Endometrium (tissue), 2 donors: ENCODE data around the gene ZNF516.

Source experiments
- FAIRE-seq: peaks from 2 replicates; lab custom pipeline; 2012; peaks lifted over from hg19 to GRCh38; lab: Jason Lieb, UNC
- donor health status: control.
- donor health status: control.

ZNF516 gene

DNA sequence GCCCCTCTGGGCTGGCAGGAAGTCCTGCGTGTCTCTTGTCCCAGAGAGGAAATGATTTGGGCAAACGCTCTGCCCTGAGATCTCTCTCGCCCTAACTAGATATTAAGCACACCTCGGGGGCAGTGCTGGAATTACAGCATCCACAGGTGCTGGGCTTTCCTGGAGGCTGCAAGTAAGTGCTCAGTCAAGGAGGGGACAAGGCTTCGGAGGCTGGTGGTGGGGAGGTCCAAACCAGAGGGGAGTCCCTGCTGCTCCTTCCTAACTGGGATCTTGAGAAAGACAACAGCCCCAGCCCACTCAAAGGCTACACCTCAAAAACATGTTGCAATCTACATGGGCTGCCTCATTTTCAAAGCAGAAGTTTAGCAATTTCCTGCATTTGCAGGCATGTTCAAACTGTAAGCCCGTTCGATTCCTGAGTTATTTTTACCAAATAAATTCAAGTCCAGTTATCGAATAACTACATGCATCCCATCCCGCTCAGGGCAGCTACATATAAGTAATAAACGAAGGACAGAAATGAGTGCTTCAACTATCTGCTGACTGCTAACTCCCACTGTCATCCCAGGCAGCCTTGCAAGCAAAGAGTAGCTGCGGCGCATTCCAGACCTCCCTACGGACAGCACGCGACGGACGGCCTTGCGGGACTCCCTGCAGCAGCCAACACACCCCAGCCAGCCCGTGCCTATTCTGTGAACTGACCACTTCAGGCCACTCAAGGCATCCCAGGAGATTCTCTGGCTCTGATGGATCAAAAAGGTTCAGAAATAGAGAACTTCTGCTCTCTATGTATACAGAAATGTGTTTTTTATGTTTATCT, 27.5 kb downstream of the ZNF516 start:
- FAIRE-seq = no peak

DNA sequence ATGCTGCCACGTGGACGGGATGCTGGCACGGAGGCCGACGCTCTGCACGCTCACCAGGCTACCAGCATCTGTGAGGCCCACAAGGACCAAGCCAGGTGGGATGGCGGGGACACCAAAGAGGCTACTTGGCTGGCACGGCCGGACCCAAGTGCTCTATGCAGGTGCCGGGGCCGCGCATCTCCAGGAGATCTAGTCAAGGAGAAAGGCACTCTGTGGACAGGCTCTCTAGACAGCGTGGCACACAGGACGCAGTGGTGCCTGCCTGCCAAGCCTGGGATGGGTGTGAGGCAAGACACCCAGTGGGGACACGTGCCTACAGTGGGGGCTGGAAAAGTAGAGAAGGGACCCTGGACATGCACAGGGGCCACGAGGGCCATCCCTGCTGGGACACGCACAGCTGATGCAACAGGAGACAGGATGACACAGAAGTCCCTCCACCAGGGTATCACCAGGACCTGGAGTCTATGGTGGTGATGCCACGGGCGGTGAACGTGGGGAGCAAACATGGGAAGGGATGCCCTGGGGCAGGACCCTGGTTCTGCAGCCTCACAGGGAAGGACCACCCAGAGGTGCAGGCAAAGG, 28.5 kb downstream of the ZNF516 start:
- FAIRE-seq = no peak

DNA sequence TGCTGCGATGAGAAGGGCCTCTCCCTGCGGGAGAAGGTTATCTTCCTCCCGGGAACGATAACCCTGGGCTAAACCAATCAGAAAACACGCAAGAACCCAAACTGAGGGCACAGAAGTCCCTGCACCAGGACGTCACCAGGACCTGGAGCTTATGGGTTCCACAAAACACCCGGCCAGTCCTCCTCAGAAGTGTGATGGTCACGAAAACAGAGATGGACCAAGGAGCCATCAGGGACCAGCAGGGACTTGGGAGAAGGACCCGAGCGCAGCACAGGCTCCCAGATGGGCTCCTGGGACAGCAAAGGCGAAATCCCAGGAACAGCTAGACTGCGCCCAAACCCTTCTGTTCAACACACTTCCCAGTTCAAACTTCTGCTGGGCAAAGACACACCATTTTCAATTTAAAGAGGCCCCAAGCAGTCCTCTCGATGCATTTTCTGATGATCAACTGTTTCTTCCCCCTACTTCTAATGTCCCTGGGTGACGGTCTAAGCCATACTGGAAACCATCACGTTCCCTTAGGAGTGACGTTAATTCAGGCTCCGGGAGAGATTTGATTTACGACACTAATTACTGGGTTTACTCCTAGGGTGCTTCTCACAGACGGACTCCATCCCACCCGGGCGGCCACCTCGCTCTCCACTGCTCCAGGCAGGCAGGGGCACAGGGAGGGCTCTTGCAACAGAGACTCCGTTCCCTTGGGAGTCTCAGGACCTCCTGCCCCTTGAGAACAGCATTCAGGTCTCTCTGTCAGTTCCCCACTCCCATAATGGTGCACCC, 29.2 kb downstream of the ZNF516 start:
- FAIRE-seq = no peak

DNA sequence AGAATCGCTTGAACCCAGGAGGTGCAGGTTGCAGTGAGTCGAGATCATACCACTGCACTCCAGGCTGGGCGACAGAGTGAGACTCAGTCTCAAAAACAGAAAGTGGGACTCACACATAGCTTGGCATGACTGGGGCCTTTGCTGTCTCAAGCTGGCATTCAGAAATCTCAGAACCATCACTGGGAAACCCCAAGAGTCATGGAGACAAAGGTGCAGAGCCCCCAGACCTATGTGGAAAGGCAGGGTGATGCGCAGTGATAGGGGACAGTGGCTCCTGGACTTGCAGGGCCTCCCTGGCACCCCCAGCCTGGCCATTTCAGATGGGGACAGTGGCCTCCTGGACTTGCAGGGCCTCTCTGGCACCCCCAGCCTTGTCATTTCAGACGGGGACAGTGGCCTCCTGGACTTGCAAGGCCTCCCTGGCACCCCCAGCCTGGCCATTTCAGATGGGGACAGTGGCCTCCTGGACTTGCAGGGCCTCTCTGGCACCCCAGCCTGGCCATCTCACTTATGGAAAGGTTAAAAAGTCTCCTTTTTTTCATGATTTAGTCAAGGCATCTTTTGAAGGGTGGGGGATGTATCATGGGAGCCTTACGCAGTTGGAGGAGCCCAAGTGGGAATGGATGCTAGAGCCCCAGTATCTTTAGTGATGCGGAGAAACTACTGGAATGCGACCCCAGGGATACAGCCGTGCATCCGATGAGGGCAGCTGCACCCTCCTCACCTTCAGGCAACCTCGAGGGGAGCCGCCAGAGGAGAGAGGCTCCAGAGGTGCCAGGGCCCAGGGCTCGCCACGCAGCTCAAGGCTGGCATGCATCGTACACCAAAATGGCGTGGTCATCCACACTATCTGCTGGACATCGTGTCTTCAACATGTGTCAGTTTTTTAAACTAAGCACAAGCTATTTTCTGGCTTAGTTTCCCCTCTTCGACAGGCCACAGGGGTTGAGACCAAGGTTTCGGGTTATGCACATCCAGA, 30.5 kb downstream of the ZNF516 start:
- FAIRE-seq = no peak

DNA sequence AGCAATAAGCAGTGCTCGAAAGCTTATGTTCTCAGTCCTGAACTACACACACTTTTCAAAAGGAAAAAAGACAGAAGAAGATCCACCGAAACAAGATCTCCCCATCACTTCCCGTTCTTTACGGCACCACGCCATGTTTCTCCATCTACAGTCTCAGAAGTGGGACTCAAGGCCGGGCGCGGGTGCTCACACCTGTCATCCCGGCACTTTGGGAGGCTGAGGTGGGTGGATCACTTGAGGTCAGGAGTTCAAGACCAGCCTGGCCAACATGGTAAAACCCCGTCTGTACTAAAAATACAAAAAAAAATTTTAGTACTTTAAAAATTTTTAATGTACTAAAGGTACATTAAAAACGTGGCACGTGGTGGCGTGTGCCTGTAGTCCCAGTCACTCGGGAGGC, 31.2 kb downstream of the ZNF516 start:
- no peak for FAIRE-seq

DNA sequence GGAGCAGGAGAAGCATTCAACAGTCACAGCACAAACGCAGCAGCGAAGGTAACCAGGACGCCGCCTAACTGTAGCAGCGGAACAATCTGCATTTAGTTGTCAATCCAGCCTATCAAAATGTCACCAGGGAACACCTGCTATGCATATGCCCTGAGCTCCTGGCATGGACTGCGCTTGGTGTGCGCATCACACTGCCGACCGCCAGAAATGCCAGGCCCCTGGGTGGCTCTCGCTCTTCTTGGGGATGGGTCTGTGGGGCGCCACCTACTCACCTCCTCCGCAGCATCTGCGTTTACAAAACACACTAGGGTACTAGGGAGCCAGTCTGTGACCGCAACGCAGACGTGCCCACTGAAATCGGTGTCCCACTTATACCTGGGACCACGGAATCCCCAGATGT, 31.7 kb downstream of the ZNF516 start:
- no peak for FAIRE-seq

DNA sequence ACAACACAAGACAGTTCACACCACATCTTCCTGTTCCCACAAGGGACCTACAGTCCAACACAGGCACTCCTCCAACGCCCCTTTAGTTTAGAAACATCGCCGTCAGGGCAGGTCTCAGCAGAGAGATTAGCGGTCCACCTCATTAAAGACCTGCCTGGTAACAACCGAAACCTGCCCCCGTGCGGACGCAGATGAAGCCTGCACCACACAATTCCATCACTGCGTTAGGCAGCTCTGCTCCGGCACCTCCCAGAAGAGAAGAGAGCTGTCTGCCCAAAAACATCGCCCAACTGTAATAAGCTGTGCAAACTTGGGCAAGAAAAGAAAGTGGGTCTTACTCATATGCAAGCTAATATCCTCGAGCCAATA, 32.7 kb downstream of the ZNF516 start:
- no peak for FAIRE-seq

DNA sequence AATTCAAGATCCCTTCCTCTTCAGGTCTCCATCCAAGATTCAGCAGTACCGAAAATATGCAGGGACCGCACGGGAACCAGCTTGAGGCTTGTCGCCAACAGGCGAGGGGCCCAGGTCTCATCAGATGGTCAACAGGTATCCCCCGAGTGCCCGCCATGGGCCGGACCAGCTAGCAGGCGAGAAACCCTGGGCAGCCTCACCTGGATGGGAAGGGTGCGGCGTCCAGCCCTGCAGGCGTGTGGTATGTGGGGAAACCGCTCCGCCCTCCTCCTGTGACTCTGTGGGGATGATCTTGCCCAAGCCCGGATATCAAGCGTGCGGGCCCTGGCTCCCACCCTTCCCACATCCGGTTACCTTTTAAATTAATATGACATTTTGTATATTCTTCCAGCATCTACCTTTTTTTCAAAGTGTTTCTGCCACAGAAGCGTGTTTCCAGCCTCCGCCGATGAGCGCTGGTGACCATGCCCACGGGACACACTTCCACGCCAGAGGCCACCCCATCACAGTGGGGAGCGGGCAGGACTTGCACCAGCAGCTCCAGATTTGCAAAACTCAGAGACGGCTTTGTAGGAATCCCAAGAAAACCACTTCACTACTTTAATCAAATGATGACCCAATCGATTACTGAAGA, 33.2 kb downstream of the ZNF516 start:
- FAIRE-seq = no peak

DNA sequence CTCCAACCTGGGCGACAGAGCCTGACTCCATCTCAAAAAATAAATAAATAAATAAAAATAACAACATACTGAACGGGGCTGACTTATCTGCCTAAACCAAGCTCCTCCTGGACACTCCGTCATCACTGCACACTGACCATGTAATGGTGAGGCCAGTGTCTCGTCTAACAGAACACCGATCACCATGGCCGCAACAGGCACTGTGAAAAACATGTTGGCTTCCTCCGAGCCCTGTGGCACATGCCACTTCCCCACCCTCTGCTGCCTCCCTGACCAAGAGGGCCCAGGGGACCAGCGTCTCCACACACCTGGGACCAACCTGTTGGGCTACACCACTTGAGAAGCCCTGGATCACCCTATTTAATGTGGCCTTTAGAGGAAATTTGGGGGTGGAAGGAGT, 33.9 kb downstream of the ZNF516 start:
- no peak for FAIRE-seq

DNA sequence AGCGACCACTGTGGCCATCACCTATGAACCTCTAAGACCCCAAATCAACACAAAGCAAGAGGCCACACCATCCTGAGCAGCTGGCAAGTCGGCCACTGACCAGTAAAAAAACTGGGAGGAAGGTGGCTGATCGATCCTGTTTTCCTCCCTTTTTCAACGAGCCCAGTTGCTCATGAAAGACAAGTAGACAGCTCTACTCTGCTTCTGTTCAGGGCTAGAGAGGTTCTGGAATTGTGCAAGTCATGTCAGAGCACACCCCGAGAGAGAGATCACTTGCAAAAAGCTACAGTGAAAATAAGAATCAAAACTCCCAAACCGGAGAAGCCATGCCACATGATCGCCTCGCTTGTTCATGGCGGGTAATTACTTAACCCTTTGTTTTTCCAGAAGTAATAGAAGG, 34.6 kb downstream of the ZNF516 start:
- FAIRE-seq = no peak

DNA sequence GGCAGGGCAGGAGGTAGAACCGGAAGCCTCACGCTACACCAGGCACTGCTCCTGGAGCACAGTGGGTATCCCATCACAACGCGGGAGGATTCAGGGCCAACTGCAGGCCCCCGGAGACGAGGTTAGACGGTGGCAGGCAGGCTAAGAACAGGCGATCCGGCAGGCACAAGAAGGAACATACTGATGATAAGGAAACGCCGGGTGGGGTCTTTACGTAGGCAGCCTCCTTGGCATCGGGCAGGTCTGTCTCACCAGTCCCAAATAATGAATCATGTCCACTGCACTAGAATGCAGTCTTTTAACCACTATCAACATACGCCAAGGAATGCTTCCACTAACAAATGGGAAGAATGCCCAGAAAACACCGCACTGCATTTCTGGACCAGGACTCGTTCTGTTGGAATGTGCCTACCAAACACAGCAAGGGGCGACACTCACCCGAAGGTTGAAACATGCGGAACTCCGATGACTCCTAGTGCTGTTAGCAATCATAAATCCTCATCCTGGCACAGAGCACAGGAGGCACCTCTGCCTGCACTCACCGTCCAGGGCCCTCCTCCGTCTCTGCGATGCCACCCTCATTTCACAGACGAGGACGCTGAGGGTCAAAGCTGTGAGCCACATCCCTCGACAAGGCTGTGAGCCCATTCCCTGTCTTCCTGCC, 35.2 kb downstream of the ZNF516 start:
- FAIRE-seq = no peak

DNA sequence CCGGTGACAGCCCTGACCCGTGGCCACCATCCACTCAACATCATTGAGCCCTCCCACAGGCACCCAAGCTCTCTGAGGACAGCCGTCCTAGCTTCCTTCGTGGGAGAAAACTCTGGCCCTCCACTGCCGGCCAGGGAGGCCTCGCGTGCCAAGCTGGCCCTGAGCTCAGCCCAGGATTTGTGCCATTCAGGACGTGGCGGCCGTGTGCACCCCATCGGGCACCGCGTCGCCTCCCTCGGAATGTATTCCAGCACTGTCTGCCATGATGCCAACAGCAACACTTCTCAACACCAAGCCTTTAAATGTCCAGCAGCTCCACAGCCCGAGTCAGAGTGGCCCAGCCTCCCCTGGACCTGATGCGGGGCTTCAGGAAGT, 35.7 kb downstream of the ZNF516 start:
- FAIRE-seq = no peak

DNA sequence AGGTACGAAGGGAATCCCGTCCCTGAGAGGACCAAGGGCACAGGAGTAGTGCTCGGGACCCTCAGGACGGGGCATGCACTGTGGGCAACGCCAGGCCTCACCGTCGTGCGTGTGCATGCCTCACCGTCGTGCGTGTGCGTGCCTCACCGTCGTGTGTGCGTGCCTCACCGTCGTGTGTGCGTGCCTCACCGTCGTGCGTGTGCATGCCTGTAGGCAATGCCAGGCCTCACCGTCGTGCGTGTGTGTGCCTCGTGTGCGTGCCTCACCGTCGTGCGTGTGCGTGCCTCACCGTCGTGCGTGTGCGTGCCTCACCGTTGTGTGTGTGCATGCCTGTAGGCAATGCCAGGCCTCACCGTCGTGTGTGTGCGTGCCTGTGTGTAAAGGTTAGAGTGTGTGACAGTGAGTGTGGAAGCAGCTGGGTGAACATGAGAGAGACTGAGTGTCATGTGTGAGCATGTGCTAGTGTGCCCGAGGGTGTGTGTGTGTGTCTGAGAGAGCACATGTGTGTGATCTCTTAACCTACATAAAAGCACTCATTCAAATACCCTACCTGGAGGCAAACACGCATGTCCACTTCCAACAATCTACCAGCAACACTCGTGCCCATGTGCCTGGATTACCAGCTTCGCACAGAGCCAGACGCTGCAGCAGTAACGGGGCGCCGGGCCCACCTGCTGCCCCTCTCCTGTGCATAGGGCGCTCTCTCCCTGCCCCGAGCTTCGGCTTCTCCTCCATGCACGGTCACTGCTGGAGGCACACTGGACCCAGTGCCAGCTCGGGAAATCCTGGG, 36.3 kb downstream of the ZNF516 start:
- no peak for FAIRE-seq

DNA sequence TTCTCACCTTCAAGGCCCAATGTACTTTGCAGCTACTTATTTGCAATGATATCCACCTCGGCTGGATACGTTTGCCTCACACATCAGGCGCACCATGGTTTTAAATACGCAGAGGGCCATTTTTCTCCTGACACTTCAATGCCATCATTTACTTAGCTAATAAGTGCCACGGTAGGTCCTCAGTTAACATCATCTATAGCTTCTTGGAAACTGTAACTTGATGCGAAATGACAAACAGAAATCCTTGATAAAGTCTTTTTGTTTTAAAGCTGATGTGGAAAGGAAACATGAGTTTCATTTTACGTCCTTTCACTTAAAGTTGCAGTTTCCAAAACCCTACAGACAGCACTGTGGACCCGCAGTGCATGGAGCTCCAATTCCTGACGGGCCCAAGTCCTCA, 37.1 kb downstream of the ZNF516 start:
- FAIRE-seq = no peak

DNA sequence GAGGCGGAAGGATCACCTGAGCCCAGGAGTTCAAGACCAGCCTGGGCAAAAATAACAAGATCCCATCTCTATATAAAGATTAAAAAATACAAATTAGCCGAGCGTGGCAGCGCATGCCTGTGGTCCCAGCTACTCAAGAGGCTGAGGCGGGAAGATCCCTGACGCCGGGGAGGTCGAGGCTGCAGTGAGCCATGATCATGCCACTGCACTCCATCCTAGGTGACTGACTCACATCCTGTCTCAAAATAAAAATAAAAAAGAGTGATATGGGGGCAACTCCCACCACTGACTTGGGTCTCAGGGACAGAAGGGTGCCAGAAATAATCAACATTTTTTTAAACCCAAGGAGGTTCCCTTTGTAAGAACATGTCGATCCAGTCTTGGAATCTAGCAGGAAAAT, 37.6 kb downstream of the ZNF516 start:
- no peak for FAIRE-seq

DNA sequence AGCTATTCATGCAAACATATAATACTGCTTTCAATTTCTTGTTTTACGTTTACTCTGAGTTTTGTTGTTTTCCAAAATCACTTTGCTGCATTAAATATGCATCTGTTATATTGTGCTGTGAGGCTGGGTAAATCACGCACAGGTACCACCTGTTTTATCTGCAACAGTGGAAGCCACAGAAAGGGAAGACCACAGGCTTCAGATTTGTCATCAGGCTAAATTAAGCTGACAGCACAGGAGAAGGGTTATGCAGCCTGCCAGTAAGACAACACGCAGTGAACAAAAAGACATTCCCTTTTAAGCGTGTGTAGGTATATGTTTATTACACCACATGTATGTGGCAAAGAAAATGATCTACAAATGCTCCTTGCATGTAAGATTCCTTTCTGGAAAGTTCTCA, 38.2 kb downstream of the ZNF516 start:
- FAIRE-seq = no peak

DNA sequence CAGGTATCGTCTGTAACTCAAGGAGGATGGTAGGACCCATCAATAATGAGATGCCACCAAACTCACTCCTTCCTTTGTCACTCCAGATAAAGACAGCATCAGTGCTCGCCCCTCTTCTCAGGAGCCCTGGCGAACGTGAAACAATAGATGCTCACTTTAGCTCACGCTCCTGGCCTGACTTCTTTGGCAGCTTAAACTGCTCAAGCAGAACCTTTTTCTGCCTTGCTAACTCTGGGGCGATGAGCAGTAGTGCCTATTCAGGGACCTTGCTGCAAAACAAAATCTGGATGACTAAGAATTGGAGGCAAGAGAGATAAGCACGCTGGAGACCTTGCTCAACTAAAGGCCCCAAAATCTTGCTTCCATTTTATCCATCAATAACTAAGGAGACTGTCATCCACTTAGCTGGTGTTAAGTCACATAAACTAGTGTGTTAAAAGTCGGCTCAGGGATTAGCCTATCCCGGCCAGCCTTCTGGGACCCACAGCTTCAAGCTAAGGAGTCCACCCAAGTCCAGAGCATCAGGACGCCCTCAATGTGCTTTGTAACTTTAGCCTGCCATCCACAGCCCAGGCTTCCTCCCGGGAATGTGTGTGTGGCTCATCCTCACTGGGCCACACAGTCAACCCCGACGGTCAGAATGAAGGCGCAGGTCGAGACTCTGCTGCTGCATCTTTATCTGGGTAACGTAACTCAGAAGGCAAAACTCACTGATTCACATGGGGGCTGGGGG, 38.9 kb downstream of the ZNF516 start:
- no peak for FAIRE-seq

DNA sequence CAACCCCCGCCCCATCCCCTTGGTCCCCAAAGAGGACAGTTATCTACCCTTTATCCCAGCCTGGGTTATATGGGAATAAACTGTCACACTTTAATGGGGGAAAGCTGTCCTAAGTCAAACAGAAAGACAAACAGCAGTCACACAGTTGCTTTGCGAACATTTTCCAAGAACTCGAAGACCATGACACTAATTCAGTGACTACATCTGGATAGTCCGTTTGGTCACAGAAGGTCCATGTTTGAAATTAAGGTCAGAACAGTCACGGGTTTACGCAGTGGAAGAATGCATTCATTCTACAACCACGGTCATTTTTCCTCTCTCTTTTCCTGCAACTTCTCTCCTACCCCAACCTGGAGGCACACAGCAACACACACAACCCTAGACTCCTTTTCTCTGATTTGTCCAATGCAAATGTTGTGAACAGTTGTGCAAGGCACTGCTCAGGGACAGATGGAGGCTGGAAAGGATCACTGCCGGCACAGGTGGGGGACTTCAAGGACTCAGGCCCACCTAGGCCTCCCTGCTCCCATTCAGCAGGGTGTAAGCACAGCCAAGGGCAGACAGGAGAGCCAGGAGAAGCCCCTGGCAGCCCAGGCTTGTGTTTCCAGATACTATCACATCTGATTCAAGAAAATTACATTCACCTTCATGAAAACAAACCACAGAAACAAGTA, 39.9 kb downstream of the ZNF516 start:
- FAIRE-seq = peak; percentile 73

DNA sequence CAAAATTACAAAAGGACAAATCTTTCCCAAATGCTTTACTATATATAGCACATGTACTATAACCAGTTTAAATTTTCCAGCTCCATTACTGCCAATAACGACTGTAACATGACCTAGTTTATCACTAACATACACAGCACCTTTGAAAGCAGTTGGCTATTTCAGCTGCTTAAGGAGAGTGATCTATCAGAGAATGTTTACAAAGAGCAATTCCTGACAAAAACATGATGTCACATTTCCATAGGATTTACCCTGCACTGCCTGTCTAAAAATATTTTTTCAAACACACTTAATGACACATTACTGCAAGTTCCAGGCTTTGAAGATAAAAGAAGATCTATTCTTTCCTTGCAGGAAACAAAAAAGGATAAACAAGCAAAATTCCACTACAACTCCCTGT, 40.6 kb downstream of the ZNF516 start:
- peak; percentile 58 for FAIRE-seq
